Keratinocyte (primary cell): Measurements from ENCODE around the gene HEMK1. TPM values are rescaled to one million over a fixed set of nuclear protein-coding genes. Genes with fewer than 3 reads are reported as not detected.

Source experiments
- DNase-seq: peaks from one replicate; pipeline ENCODE4 v3.0.0-alpha.2; 2011; ENCODE audit warnings: low read depth, missing footprints, low spot score
- FAIRE-seq: peaks from 2 replicates; lab custom pipeline; 2011; peaks lifted over from hg19 to GRCh38; lab: Jason Lieb, UNC
- H2AFZ ChIP-seq: 2 replicates; pipeline ENCODE4 v1.6.0; 2012; ENCODE audit warnings: low read length, control low read depth, inconsistent platforms; ENCODE audit not compliant: control insufficient read depth
- H3K27ac ChIP-seq: 2 replicates; pipeline ENCODE4 v1.5.1; 2011; ENCODE audit warnings: low read length; ENCODE audit not compliant: control insufficient read depth, insufficient read depth
- H3K27me3 ChIP-seq: 3 replicates; pipeline ENCODE4 v1.6.0; 2011; ENCODE audit warnings: low read length; ENCODE audit not compliant: control insufficient read depth, insufficient read depth; ENCODE audit errors: extremely low read depth
- H3K36me3 ChIP-seq, 2 experiments: 2 replicates in 1 of 2; 3 replicates in 1 of 2; pipeline ENCODE4 v1.5.1; 2011; ENCODE audit warnings: low read length in 2 of 2, mild to moderate bottlenecking in 1 of 2; ENCODE audit not compliant: control insufficient read depth in 2 of 2, insufficient read depth in 2 of 2; ENCODE audit errors: extremely low read depth in 1 of 2
- H3K4me1 ChIP-seq: 3 replicates; pipeline ENCODE4 v1.5.1; 2011; ENCODE audit warnings: low read length; ENCODE audit not compliant: control insufficient read depth, insufficient read depth; ENCODE audit errors: extremely low read depth
- H3K4me2 ChIP-seq: 3 replicates; pipeline ENCODE4 v1.6.0; 2011; ENCODE audit warnings: low read depth, low read length; ENCODE audit not compliant: control insufficient read depth, insufficient read depth; ENCODE audit errors: extremely low read depth
- H3K4me3 ChIP-seq, 3 experiments: fragments of 200-600 bp in 1 of 3; sonication (generic) in 1 of 3; 2 replicates in 2 of 3; 3 replicates in 1 of 3; pipeline ENCODE4 v1.5.1; 2011 to 2016; ENCODE audit warnings: low read length in 3 of 3, mild to moderate bottlenecking in 3 of 3, control low read depth in 2 of 3, inconsistent platforms in 1 of 3, low read depth in 1 of 3, mixed read lengths in 1 of 3, mixed run types in 1 of 3, moderate library complexity in 1 of 3; ENCODE audit not compliant: control insufficient read depth in 2 of 3, insufficient read depth in 2 of 3; ENCODE audit errors: extremely low read depth in 1 of 3
- H3K79me2 ChIP-seq: 2 replicates; pipeline ENCODE4 v1.6.0; 2012; ENCODE audit warnings: low read length; ENCODE audit not compliant: control insufficient read depth, insufficient read depth
- H3K9ac ChIP-seq: 3 replicates; pipeline ENCODE4 v1.6.0; 2011; ENCODE audit warnings: low read length; ENCODE audit not compliant: control insufficient read depth, insufficient read depth; ENCODE audit errors: extremely low read depth
- H3K9me1 ChIP-seq: 3 replicates; pipeline ENCODE4 v1.6.0; 2011; ENCODE audit warnings: low read length; ENCODE audit not compliant: control insufficient read depth, insufficient read depth; ENCODE audit errors: extremely low read depth
- H3K9me3 ChIP-seq: 2 replicates; pipeline ENCODE4 v1.5.1; 2012; ENCODE audit warnings: low read depth, low read length; ENCODE audit not compliant: control insufficient read depth
- H4K20me1 ChIP-seq: 3 replicates; pipeline ENCODE4 v1.6.0; 2011; ENCODE audit warnings: low read length; ENCODE audit not compliant: control insufficient read depth, insufficient read depth; ENCODE audit errors: extremely low read depth
- EZH2 ChIP-seq: IDR thresholded peaks from one replicate; pipeline ENCODE4 v1.6.1; 2012; ENCODE audit warnings: inconsistent platforms, mild to moderate bottlenecking, low read length, moderate library complexity
- dilution Hi-C: fragments of 300-500 bp; cut with MboI; formaldehyde crosslinking; loops from one replicate; pipeline ENCODE4 v1.7.0; 2020; ENCODE audit warnings: low sequenced_read_pairs; ENCODE audit not compliant: extremely low pct_ligation_motif_present
- polyA plus RNA-seq, 5 experiments: library from polyadenylated mRNA; depleted of rRNA in 3 of 5; stranded (reverse) in 3 of 5; stranded (forward) in 1 of 5; unstranded in 1 of 5; fragments of >200 nt; gene quantifications; 1 replicate in 1 of 5; 2 replicates in 3 of 5; 3 replicates in 1 of 5; pipeline versions ENCODE4 v1.2.1 to v1.2.3, GENCODE V29; 2011 to 2012; ENCODE audit warnings: missing spikeins in 2 of 5, low read depth in 1 of 5, low replicate concordance in 1 of 5
- TF ChIP-seq, protein P1 (sequence below), 3 experiments: IDR thresholded peaks in 1 of 3; conservative IDR thresholded peaks in 1 of 3; optimal IDR thresholded peaks in 1 of 3; 2 replicates in 2 of 3; 3 replicates in 1 of 3; pipeline versions ENCODE3 to v1.5.1; 2011; ENCODE audit warnings: low read length in 3 of 3, mild to moderate bottlenecking in 3 of 3, moderate library complexity in 2 of 3, control low read depth in 1 of 3, inconsistent platforms in 1 of 3; ENCODE audit not compliant: insufficient read depth in 2 of 3; ENCODE audit errors: extremely low read depth in 1 of 3

The HEMK1 gene
- polyA plus RNA-seq, 1 donor (not counting 4 experiments of a cell fraction or from before 2014, with no cell fraction given): 13.0 TPM

GRCh38 chr3:50525987-50526386 lies 43.3 kb upstream of the HEMK1 start:
- no peaks in the 10 kb centered on the region for H3K36me3 ChIP-seq
- H3K9me1 ChIP-seq: no peaks in the 10 kb centered on the region
- peak; percentile 57 for DNase-seq
- H3K27me3 ChIP-seq: peaks cover 38% of the 10 kb centered on the region
- H3K79me2 ChIP-seq: no peaks in the 10 kb centered on the region
- no peak overlapping the region for H3K9ac ChIP-seq
- no peak overlapping the region for H3K4me3 ChIP-seq
- H3K27ac ChIP-seq: no peak overlapping the region
- no peaks in the 10 kb centered on the region for H3K9me3 ChIP-seq
- dilution Hi-C loops: no loop called here
- H4K20me1 ChIP-seq: peaks cover 10% of the 10 kb centered on the region
- TF ChIP-seq, protein P1, sequence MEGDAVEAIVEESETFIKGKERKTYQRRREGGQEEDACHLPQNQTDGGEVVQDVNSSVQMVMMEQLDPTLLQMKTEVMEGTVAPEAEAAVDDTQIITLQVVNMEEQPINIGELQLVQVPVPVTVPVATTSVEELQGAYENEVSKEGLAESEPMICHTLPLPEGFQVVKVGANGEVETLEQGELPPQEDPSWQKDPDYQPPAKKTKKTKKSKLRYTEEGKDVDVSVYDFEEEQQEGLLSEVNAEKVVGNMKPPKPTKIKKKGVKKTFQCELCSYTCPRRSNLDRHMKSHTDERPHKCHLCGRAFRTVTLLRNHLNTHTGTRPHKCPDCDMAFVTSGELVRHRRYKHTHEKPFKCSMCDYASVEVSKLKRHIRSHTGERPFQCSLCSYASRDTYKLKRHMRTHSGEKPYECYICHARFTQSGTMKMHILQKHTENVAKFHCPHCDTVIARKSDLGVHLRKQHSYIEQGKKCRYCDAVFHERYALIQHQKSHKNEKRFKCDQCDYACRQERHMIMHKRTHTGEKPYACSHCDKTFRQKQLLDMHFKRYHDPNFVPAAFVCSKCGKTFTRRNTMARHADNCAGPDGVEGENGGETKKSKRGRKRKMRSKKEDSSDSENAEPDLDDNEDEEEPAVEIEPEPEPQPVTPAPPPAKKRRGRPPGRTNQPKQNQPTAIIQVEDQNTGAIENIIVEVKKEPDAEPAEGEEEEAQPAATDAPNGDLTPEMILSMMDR (optimal IDR thresholded peaks at IDR 0.05 in 1 of 3, IDR thresholded peaks at IDR 0.05 in 1 of 3, conservative IDR thresholded peaks at IDR 0.05 in 1 of 3; ENCODE audit: extremely low read depth in 1 of 3, insufficient read depth in 2 of 3, low read length in 3 of 3): no peak
- TF ChIP-seq EZH2: no peak
- H2AFZ ChIP-seq: no peak overlapping the region
- H3K4me2 ChIP-seq: no peak overlapping the region
- FAIRE-seq: peak; percentile 26
- H3K4me1 ChIP-seq: peaks cover 7% of the 10 kb centered on the region

- no peaks in the 10 kb centered on the region for H3K79me2 ChIP-seq
- no peak overlapping the region for H3K9ac ChIP-seq
- peaks cover 10% of the 10 kb centered on the region for H4K20me1 ChIP-seq
- peak overlapping the region; percentile 10 for H3K4me2 ChIP-seq
- no peak overlapping the region for H2AFZ ChIP-seq
- peaks cover 51% of the 10 kb centered on the region for H3K27me3 ChIP-seq
- dilution Hi-C loops: no loop called here
- FAIRE-seq: no peak
- TF ChIP-seq, protein P1 (optimal IDR thresholded peaks at IDR 0.05 in 1 of 3, IDR thresholded peaks at IDR 0.05 in 1 of 3, conservative IDR thresholded peaks at IDR 0.05 in 1 of 3; ENCODE audit: extremely low read depth in 1 of 3, insufficient read depth in 2 of 3, low read length in 3 of 3): no peak
- peak; percentile 83 for TF ChIP-seq EZH2
- no peak overlapping the region for H3K27ac ChIP-seq
- no peaks in the 10 kb centered on the region for H3K9me1 ChIP-seq
- DNase-seq: no peak
- H3K36me3 ChIP-seq: no peaks in the 10 kb centered on the region
- no peaks in the 10 kb centered on the region for H3K9me3 ChIP-seq
- H3K4me1 ChIP-seq: peaks cover 3% of the 10 kb centered on the region
- no peak overlapping the region for H3K4me3 ChIP-seq
Observed at GRCh38 chr3:50530001-50530970, 39.0 kb upstream of the HEMK1 start.
